K562 (cell line): ENCODE data around the gene MAD1L1. TPM values are rescaled to one million over a fixed set of nuclear protein-coding genes. Genes with fewer than 3 reads are reported as not detected.

Source experiments
- ADNP ChIP-seq: fragments of 200-800 bp; sonication (Bioruptor generic); IDR thresholded peaks from 2 replicates; pipeline ENCODE4 v1.6.1; 2016; ENCODE audit warnings: missing genetic modification characterization, missing compliant biosample characterization
- ATF1 ChIP-seq, 2 experiments: fragments of 450-650 bp in 1 of 2; IDR thresholded peaks; 2 replicates each; pipeline ENCODE4 v1.6.1; 2016; ENCODE audit warnings: missing compliant biosample characterization in 1 of 2, missing genetic modification characterization in 1 of 2
- CTBP1 ChIP-seq: fragments of 450-650 bp; IDR thresholded peaks from 2 replicates; pipeline ENCODE4 v1.6.1; 2016; ENCODE audit warnings: borderline replicate concordance
- E2F3 ChIP-seq: fragments of 250-450 bp; sonication (Bioruptor Pico); IDR thresholded peaks from 2 replicates; pipeline ENCODE4 v1.4.0; 2020; ENCODE audit warnings: mild to moderate bottlenecking
- EGR1 ChIP-seq: fragments of 450-650 bp; conservative IDR thresholded peaks from 2 replicates; pipeline ENCODE4 v1.6.1; 2017; ENCODE audit warnings: mild to moderate bottlenecking
- EP400 ChIP-seq: fragments of 450-650 bp; IDR thresholded peaks from 2 replicates; pipeline ENCODE4 v1.6.1; 2017; ENCODE audit warnings: antibody characterized with exemption, mild to moderate bottlenecking, moderate library complexity
- FOSL1 ChIP-seq: fragments of 200-800 bp; sonication (Bioruptor generic); conservative IDR thresholded peaks from 2 replicates; pipeline ENCODE4 v1.6.1; 2016; ENCODE audit warnings: missing genetic modification characterization, missing compliant biosample characterization
- GATA2 ChIP-seq: sonication (generic); formaldehyde crosslinking; IDR thresholded peaks from 2 replicates; pipeline ENCODE4 v1.4.0; 2020; ENCODE audit warnings: mild to moderate bottlenecking, missing genetic modification reagents
- KDM2B ChIP-seq: fragments of 250-450 bp; sonication (Bioruptor Pico); IDR thresholded peaks from 2 replicates; pipeline ENCODE4 v1.8.0; 2021; ENCODE audit warnings: mild to moderate bottlenecking, moderate library complexity
- KDM4B ChIP-seq, 2 experiments: fragments of 450-650 bp in 1 of 2; sonication (generic) in 1 of 2; IDR thresholded peaks; 2 replicates each; pipeline ENCODE4 v1.6.1; 2016 to 2017; ENCODE audit warnings: borderline replicate concordance in 2 of 2, antibody characterized with exemption in 1 of 2, low read depth in 1 of 2, mild to moderate bottlenecking in 1 of 2
- LCOR ChIP-seq: sonication (generic); formaldehyde crosslinking; IDR thresholded peaks from 2 replicates; pipeline ENCODE4 v1.8.0; 2022; ENCODE audit warnings: mild to moderate bottlenecking, missing genetic modification reagents
- POLR2AphosphoS5 ChIP-seq: IDR thresholded peaks from 2 replicates; pipeline ENCODE4 v1.6.1; 2011; ENCODE audit warnings: mild to moderate bottlenecking, low read depth, low read length, moderate library complexity; ENCODE audit not compliant: control insufficient read depth, insufficient read depth
- POLR3A ChIP-seq: IDR thresholded peaks from 2 replicates; pipeline ENCODE4 v1.6.1; 2011; ENCODE audit warnings: borderline replicate concordance, mild to moderate bottlenecking, moderate library complexity; ENCODE audit not compliant: insufficient read length, insufficient read depth; ENCODE audit errors: extremely low read depth
- RAD21 ChIP-seq, 2 experiments: fragments of 250-450 bp in 1 of 2; fragments of 450-650 bp in 1 of 2; sonication (Bioruptor Pico) in 1 of 2; formaldehyde crosslinking in 1 of 2; IDR thresholded peaks in 1 of 2; conservative IDR thresholded peaks in 1 of 2; 2 replicates each; pipeline versions ENCODE4 v1.4.0 to v1.8.0; 2020 to 2022; ENCODE audit warnings: mild to moderate bottlenecking in 2 of 2, moderate library complexity in 1 of 2
- RFX5 ChIP-seq: IDR thresholded peaks from 2 replicates; pipeline ENCODE4 v1.6.1; 2011; ENCODE audit warnings: low read depth, mild to moderate bottlenecking, improper control_type of control experiment, low read length
- SNIP1 ChIP-seq: fragments of 450-650 bp; IDR thresholded peaks from 2 replicates; pipeline ENCODE4 v1.7.1; 2017; ENCODE audit warnings: low read depth, mild to moderate bottlenecking
- SP2 ChIP-seq: IDR thresholded peaks from 2 replicates; pipeline ENCODE4 v1.6.1; 2011; ENCODE audit warnings: mild to moderate bottlenecking, low read depth, low read length, moderate library complexity; ENCODE audit not compliant: poor library complexity, severe bottlenecking; ENCODE audit errors: extremely low read depth
- STAT5A ChIP-seq: IDR thresholded peaks from 2 replicates; pipeline ENCODE4 v1.6.1; 2012; ENCODE audit warnings: low read length, inconsistent platforms, borderline replicate concordance
- SUPT5H ChIP-seq: fragments of 450-650 bp; IDR thresholded peaks from 2 replicates; pipeline ENCODE4 v1.6.1; 2016
- TCF7 ChIP-seq: sonication (generic); IDR thresholded peaks from 2 replicates; pipeline ENCODE4 v1.6.1; 2016; ENCODE audit warnings: antibody characterized with exemption, borderline replicate concordance
- TFAP4 ChIP-seq: sonication (generic); formaldehyde crosslinking; IDR thresholded peaks from 2 replicates; pipeline ENCODE4 v1.8.0; 2022; ENCODE audit warnings: missing genetic modification reagents, mild to moderate bottlenecking, moderate library complexity, borderline replicate concordance
- USF1 ChIP-seq: sonication (generic); formaldehyde crosslinking; IDR thresholded peaks from 2 replicates; pipeline ENCODE4 v1.9.0; 2022; ENCODE audit warnings: mild to moderate bottlenecking, missing genetic modification reagents
- XRCC3 ChIP-seq: fragments of 450-650 bp; IDR thresholded peaks from 2 replicates; pipeline ENCODE4 v1.6.1; 2017; ENCODE audit warnings: mild to moderate bottlenecking, moderate library complexity
- ZNF212 ChIP-seq: fragments of 450-650 bp; formaldehyde crosslinking; IDR thresholded peaks from 2 replicates; pipeline ENCODE4 v1.4.0; 2020; ENCODE audit warnings: mild to moderate bottlenecking
- ZNF282 ChIP-seq: sonication (generic); formaldehyde crosslinking; IDR thresholded peaks from 2 replicates; pipeline ENCODE4 v1.8.1; 2023; ENCODE audit warnings: missing genetic modification reagents
- ZSCAN29 ChIP-seq: fragments of 450-650 bp; IDR thresholded peaks from 2 replicates; pipeline ENCODE4 v1.6.1; 2017
- polyA plus RNA-seq, 8 experiments: library from polyadenylated mRNA; depleted of rRNA in 4 of 8; stranded (reverse) in 5 of 8; unstranded in 3 of 8; fragments of >200 nt; fragmentation: Nextera tagmentation in 2 of 8; fragmentation: Illumina TruSeq in 1 of 8; extraction: Ambion mirVana in 2 of 8; extraction: Trizol in 1 of 8; gene quantifications; 2 replicates each; pipeline versions ENCODE4 v1.2.1 to v1.2.3, GENCODE V29; 2011 to 2014; ENCODE audit warnings: inconsistent platforms in 1 of 8, missing spikeins in 1 of 8
- total RNA-seq, 7 experiments: library from RNA; depleted of rRNA in 6 of 7; stranded (reverse); fragments of >200 nt in 6 of 7; fragmentation: Illumina TruSeq in 2 of 7; extraction: Trizol in 2 of 7; gene quantifications; 2 replicates each; pipeline versions ENCODE4 v1.2.1 to v1.2.3, GENCODE V29; 2011 to 2021; ENCODE audit warnings: low replicate concordance in 1 of 7
- TF ChIP-seq, protein P1 (sequence below), 2 experiments: IDR thresholded peaks; 2 replicates each; pipeline ENCODE4 v1.6.1; 2011; ENCODE audit warnings: borderline replicate concordance in 1 of 2, control low read depth in 1 of 2, low read depth in 1 of 2, low read length in 1 of 2, mild to moderate bottlenecking in 1 of 2, mixed read lengths in 1 of 2, moderate library complexity in 1 of 2; ENCODE audit not compliant: insufficient read depth in 1 of 2, insufficient read length in 1 of 2, poor library complexity in 1 of 2, severe bottlenecking in 1 of 2; ENCODE audit errors: extremely low read depth in 1 of 2

MAD1L1 gene
- total and polyA plus RNA-seq, 9 of the 15 experiments (the other 6 are each of a cell fraction or from before 2014, with no cell fraction given): 1.7 to 89.7 (median 18.0) TPM

DNA sequence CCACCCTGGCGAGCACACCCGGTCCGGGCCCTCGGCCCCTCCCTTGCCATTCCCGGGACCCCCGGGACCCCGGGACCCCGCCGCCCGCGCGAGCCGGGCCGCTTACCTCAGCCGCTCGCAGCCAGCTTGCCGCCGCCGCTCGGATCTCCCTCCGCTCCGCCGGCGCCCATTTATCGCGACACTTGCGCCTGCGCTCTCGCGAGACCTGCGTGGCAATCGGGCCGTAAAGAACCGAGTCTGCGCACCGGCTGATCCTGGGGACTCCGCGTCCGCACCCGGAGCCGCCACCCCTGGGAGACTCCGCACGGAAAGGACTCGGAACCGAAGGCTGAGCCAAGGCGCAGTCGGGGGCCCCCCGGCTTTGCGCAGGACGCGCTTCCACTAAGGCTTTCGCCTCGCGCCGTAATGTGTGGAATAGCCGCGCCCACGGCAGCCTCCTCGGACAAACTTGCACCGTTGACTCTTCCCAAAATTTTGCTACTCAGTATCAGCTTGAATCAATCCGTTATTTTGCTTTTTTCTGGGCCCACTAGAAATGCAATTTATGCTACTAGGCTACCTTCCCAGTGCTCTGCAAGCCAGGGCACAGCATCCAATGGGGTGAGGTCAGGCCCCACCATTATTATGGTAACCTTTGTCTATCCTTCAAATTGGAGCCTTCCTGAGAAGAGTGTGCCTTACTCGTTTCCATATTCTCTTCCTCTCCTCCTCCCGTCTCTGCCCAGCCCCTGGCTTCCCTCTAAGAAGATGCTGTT, at the start of gene MAD1L1 (continued):
- TF ChIP-seq XRCC3 (no peak), KDM2B (no peak), SNIP1 (no peak), RAD21 (CRISPR knock-in tag; conservative IDR thresholded peaks at IDR 0.05 in 1 of 2, IDR thresholded peaks at IDR 0.05 in 1 of 2) (peak in 1 of 2 experiments; percentile 23; a peak in 2 of 4 replicates), E2F3 (CRISPR knock-in tag) (no peak), FOSL1 (peak; percentile 43), SUPT5H (peak; percentile 66), STAT5A (no peak), USF1 (no peak), ZSCAN29 (peak; percentile 66; the same call in 1 of the 2 replicates), KDM4B (IDR thresholded peaks at IDR 0.05; ENCODE audit: borderline replicate concordance in 2 of 2, low read depth in 1 of 2) (peak in 1 of 2 experiments; percentile 70; a peak in 1 of 4 replicates), ZNF212 (CRISPR knock-in tag) (no peak), TFAP4 (CRISPR knock-in tag) (peak; percentile 81), EGR1 (no peak), ZNF282 (CRISPR knock-in tag) (no peak), ATF1 (CRISPR knock-in tag; IDR thresholded peaks at IDR 0.05) (no peak), ATF1 (tag; IDR thresholded peaks at IDR 0.05) (peak; percentile 79), LCOR (CRISPR knock-in tag) (peak; percentile 88; the same call in 1 of the 2 replicates), RFX5 (no peak), CTBP1 (peak; percentile 57; the same call in 1 of the 2 replicates), ADNP (tag) (no peak), POLR2AphosphoS5 (peak; percentile 80), GATA2 (CRISPR knock-in tag) (no peak), EP400 (peak; percentile 85), POLR3A (no peak), TCF7 (no peak), SP2 (no peak)
- TF ChIP-seq, protein P1, sequence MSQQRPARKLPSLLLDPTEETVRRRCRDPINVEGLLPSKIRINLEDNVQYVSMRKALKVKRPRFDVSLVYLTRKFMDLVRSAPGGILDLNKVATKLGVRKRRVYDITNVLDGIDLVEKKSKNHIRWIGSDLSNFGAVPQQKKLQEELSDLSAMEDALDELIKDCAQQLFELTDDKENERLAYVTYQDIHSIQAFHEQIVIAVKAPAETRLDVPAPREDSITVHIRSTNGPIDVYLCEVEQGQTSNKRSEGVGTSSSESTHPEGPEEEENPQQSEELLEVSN (IDR thresholded peaks at IDR 0.05; ENCODE audit: borderline replicate concordance in 1 of 2, extremely low read depth in 1 of 2, insufficient read depth in 1 of 2, insufficient read length in 1 of 2, low read depth in 1 of 2, low read length in 1 of 2, poor library complexity in 1 of 2, severe bottlenecking in 1 of 2): no peak
